Measurements from ENCODE around the gene RAP1GAP2. TPM values are rescaled to one million over a fixed set of nuclear protein-coding genes. Genes with fewer than 3 reads are reported as not detected.

Gene RAP1GAP2
- total RNA-seq, 3 donors from 2014 or later (not counting 1 experiment from before 2014, with no cell fraction given), result 274 to 418 (median 390) TPM

- H3K9me3 ChIP-seq (ENCODE audit: control insufficient read depth, insufficient read depth, low read length), result no peaks in the 10 kb centered on the region
- H3K27ac ChIP-seq (ENCODE audit: low read length), result no peak overlapping the region
- no peak overlapping the region for H3K4me3 ChIP-seq (ENCODE audit: low read length)
- Mint-ChIP-seq H3K27me3 (ENCODE audit: low read depth in 2 of 2) (no peaks in the 10 kb centered on the region), H3K4me1 (peaks cover 18 to 47% of the 10 kb centered on the region in 2 donors), H3K4me3 (no peak overlapping the region), H3K36me3 (no peaks in the 10 kb centered on the region), H3K9me3 (no peaks in the 10 kb centered on the region), H3K27ac (peak overlapping the region; percentile 34 to 84)
- no peak for TF ChIP-seq CTCF (IDR thresholded peaks at IDR 0.05)
- intact Hi-C loops (cut with micrococcal nuclease), result no loop called here
- no peak for ATAC-seq
- no peak for DNase-seq
- no peaks in the 10 kb centered on the region for H3K27me3 ChIP-seq (ENCODE audit: control insufficient read depth, insufficient read depth, low read length)
- peaks cover 57% of the 10 kb centered on the region for H3K36me3 ChIP-seq (ENCODE audit: control insufficient read depth, insufficient read depth, low read length)
- H3K4me1 ChIP-seq (ENCODE audit: control insufficient read depth, insufficient read depth, low read length), result peaks cover 27% of the 10 kb centered on the region
- WGBS (ENCODE audit: insufficient coverage), result 97% methylated on average over 9 of the region's 11 CpGs
Measured at GRCh38 chr17:3007651-3008121, 211.4 kb downstream of the RAP1GAP2 start.

GRCh38 chr17:3008336-3009288 is 212.4 kb downstream of the RAP1GAP2 start:
- peaks cover 8 to 38% of the 10 kb centered on the region in 2 donors for H3K4me1 Mint-ChIP-seq
- Histone ChIP-seq H3K27me3 (ENCODE audit: control insufficient read depth, insufficient read depth, low read length) (no peaks in the 10 kb centered on the region), H3K36me3 (ENCODE audit: control insufficient read depth, insufficient read depth, low read length) (peaks cover 63% of the 10 kb centered on the region), H3K4me1 (ENCODE audit: control insufficient read depth, insufficient read depth, low read length) (peaks cover 17% of the 10 kb centered on the region), H3K27ac (ENCODE audit: low read length) (no peak overlapping the region), H3K4me3 (ENCODE audit: low read length) (no peak overlapping the region), H3K9me3 (ENCODE audit: control insufficient read depth, insufficient read depth, low read length) (no peaks in the 10 kb centered on the region)
- TF ChIP-seq CTCF (IDR thresholded peaks at IDR 0.05), result no peak
- H3K27me3 Mint-ChIP-seq (ENCODE audit: low read depth in 2 of 2), result no peaks in the 10 kb centered on the region
- no peak overlapping the region for H3K4me3 Mint-ChIP-seq
- H3K9me3 Mint-ChIP-seq, result no peaks in the 10 kb centered on the region
- ATAC-seq, result no peak
- H3K27ac Mint-ChIP-seq, result peak overlapping the region; percentile 22 to 34
- no peak for DNase-seq
- no peaks in the 10 kb centered on the region for H3K36me3 Mint-ChIP-seq
- WGBS (ENCODE audit: insufficient coverage), result 94% methylated on average over 25 of the region's 25 CpGs
- intact Hi-C loops (cut with micrococcal nuclease), result no loop called here

- peak overlapping the region; percentile 4 to 23 for H3K27ac Mint-ChIP-seq
- TF ChIP-seq CTCF (IDR thresholded peaks at IDR 0.05), result no peak
- no peaks in the 10 kb centered on the region for H3K27me3 ChIP-seq (ENCODE audit: control insufficient read depth, insufficient read depth, low read length)
- intact Hi-C loops (cut with micrococcal nuclease), result no loop called here
- H3K9me3 Mint-ChIP-seq, result no peaks in the 10 kb centered on the region
- DNase-seq (no peak), ATAC-seq (no peak)
- WGBS (ENCODE audit: insufficient coverage), result 96% methylated on average over 12 of the region's 14 CpGs
- no peaks in the 10 kb centered on the region for H3K9me3 ChIP-seq (ENCODE audit: control insufficient read depth, insufficient read depth, low read length)
- no peaks in the 10 kb centered on the region for H3K36me3 Mint-ChIP-seq
- H3K4me1 Mint-ChIP-seq, result peaks cover 8 to 30% of the 10 kb centered on the region in 2 donors
- H3K27ac ChIP-seq (ENCODE audit: low read length), result no peak overlapping the region
- H3K4me1 ChIP-seq (ENCODE audit: control insufficient read depth, insufficient read depth, low read length), result peaks cover 9% of the 10 kb centered on the region
- H3K36me3 ChIP-seq (ENCODE audit: control insufficient read depth, insufficient read depth, low read length), result peaks cover 70% of the 10 kb centered on the region
- no peaks in the 10 kb centered on the region for H3K27me3 Mint-ChIP-seq (ENCODE audit: low read depth in 2 of 2)
- no peak overlapping the region for H3K4me3 ChIP-seq (ENCODE audit: low read length)
- peak overlapping the region; percentile 15 for H3K4me3 Mint-ChIP-seq
Measured at GRCh38 chr17:3009411-3009920, 213.2 kb downstream of the RAP1GAP2 start.

Measured in natural killer cell (primary cell).